ENCODE results near the gene DOK6. TPM values are rescaled to one million over a fixed set of nuclear protein-coding genes. Genes with fewer than 3 reads are reported as not detected.

DOK6 gene
- total RNA-seq, 4 donors from 2014 or later: 0.13 to 0.17 TPM; not detected in 2

DNA sequence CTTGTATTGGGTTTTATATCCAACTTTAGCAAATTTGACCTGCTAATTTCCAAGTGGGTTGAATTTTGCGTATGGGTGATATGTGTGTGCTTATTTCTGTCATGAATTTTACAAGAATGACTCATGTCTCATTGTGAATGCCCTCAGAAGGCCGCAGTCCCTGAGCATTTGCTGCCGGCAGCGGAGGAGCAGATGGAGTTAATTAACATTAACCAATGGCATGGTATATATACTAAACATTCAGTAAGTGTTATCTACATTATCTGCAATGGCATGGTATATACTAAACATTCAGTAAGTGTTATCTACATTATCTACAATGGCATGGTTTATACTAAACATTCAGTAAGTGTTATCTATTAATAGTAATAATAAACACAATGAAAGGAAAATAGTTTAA, 90.1 kb downstream of the DOK6 start:
- Histone ChIP-seq H3K9me3 (no peaks in the 10 kb centered on the region), H3K4me3 (no peak overlapping the region), H3K27ac (no peak overlapping the region), H3K27me3 (no peaks in the 10 kb centered on the region), H3K4me1 (no peaks in the 10 kb centered on the region), H3K36me3 (no peaks in the 10 kb centered on the region)
- intact Hi-C loops (cut with DNase I; ENCODE audit: low total_unique reads) (no loop called here), in situ Hi-C loops (cut with MboI; ENCODE audit: low sequenced_read_pairs in 4 of 4) (no loop called here)
- no peak for TF ChIP-seq POLR2A (IDR thresholded peaks at IDR 0.05)
- TF ChIP-seq, protein P1, sequence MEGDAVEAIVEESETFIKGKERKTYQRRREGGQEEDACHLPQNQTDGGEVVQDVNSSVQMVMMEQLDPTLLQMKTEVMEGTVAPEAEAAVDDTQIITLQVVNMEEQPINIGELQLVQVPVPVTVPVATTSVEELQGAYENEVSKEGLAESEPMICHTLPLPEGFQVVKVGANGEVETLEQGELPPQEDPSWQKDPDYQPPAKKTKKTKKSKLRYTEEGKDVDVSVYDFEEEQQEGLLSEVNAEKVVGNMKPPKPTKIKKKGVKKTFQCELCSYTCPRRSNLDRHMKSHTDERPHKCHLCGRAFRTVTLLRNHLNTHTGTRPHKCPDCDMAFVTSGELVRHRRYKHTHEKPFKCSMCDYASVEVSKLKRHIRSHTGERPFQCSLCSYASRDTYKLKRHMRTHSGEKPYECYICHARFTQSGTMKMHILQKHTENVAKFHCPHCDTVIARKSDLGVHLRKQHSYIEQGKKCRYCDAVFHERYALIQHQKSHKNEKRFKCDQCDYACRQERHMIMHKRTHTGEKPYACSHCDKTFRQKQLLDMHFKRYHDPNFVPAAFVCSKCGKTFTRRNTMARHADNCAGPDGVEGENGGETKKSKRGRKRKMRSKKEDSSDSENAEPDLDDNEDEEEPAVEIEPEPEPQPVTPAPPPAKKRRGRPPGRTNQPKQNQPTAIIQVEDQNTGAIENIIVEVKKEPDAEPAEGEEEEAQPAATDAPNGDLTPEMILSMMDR (IDR thresholded peaks at IDR 0.05 in 4 of 5, conservative IDR thresholded peaks at IDR 0.05 in 1 of 5): no peak
- DNase-seq (no peak), ATAC-seq (no peak)

DNA sequence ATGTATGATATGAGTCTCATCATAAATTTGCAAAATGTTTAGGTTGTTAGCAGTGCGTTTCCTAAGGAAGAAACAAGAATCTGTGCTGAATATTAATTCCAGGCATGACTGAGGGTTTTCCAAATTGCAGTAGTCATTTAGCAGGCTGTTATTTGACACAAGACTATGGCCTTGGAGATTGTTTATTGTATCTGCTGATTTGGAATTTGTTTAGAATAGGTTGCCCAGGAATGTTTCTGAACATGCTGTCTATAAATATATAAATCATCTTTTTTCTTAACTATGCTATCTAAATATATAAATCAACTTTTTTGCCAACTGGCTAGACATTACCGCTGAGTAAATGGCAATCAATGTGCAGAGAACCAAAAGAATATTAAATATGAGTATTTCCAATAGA, 90.9 kb downstream of the DOK6 start:
- ATAC-seq: no peak
- no peak for TF ChIP-seq POLR2A (IDR thresholded peaks at IDR 0.05)
- TF ChIP-seq, protein P1 (IDR thresholded peaks at IDR 0.05 in 4 of 5, conservative IDR thresholded peaks at IDR 0.05 in 1 of 5): no peak
- no peaks in the 10 kb centered on the region for H3K27me3 ChIP-seq
- in situ Hi-C loops (cut with MboI; ENCODE audit: low sequenced_read_pairs in 4 of 4): no loop called here
- H3K4me1 ChIP-seq: no peaks in the 10 kb centered on the region
- intact Hi-C loops (cut with DNase I; ENCODE audit: low total_unique reads): no loop called here
- H3K36me3 ChIP-seq: no peaks in the 10 kb centered on the region
- H3K27ac ChIP-seq: no peak overlapping the region
- DNase-seq: no peak
- H3K4me3 ChIP-seq: no peak overlapping the region
- no peaks in the 10 kb centered on the region for H3K9me3 ChIP-seq

DNA sequence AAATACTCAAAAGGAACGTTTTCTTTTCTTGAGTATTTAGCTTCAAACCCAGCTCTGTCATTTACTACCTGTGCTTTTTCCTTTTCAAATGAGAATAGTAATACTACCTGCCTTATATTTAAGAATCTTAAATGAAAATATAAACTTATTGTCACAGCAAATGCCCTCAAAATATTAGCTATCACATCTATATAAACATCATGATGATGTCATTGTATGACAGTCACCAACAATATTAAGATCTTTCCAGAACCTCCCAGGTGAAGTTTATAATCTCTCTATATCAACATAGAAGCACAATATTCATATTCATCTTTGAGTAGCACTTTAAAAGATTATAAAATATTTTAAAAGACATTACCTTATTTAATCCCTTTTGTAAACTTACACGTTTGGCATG, 92.2 kb downstream of the DOK6 start:
- no peaks in the 10 kb centered on the region for H3K9me3 ChIP-seq
- H3K36me3 ChIP-seq: no peaks in the 10 kb centered on the region
- intact Hi-C loops (cut with DNase I; ENCODE audit: low total_unique reads): no loop called here
- ATAC-seq: no peak
- in situ Hi-C loops (cut with MboI; ENCODE audit: low sequenced_read_pairs in 4 of 4): no loop called here
- no peaks in the 10 kb centered on the region for H3K4me1 ChIP-seq
- DNase-seq: no peak
- H3K27ac ChIP-seq: no peak overlapping the region
- no peak overlapping the region for H3K4me3 ChIP-seq
- TF ChIP-seq, protein P1 (IDR thresholded peaks at IDR 0.05 in 4 of 5, conservative IDR thresholded peaks at IDR 0.05 in 1 of 5): no peak
- TF ChIP-seq POLR2A (IDR thresholded peaks at IDR 0.05): no peak
- H3K27me3 ChIP-seq: no peaks in the 10 kb centered on the region

DNA sequence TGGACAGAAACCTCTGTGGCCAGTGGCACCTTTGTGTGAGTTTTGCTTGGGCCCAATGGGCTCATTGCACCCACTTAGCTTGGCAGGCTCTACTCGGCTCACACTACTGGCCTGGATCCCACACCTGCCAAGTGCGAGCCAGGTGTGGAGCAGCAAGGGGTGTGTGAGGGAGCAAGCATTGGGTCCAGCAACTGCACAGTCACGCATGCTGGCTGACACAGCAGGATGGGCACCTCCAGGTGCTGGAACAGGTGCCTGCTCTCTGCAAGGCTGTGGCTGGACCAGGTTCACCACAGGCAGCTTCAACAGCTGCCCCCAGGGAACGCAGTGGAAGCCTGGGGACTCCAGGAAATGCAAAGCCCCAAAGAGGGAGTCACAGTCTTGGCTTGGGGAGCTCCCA, 94.2 kb downstream of the DOK6 start:
- in situ Hi-C loops (cut with MboI; ENCODE audit: low sequenced_read_pairs in 4 of 4): no loop called here

DNA sequence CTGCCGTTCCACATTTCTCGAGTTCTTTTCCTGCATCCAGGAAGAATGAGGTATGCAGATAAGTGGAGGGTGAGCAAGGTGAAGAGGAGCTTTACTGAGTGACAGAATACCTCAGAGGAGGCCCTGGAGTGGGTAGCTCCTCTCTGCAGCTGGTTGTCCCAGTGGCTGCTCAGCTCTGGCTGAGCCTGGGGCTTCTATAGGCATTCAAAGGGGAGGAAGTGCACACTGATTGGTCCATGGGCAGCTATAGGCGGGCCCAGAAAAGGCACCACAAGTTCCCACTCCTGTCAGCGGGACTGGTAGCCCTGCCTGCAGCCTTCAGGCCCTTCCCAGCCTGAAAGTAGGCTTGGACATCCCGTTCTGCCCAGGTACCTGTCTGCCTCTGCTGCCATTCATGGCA, 94.7 kb downstream of the DOK6 start:
- intact Hi-C loops (cut with DNase I; ENCODE audit: low total_unique reads): no loop called here
- in situ Hi-C loops (cut with MboI; ENCODE audit: low sequenced_read_pairs in 4 of 4): no loop called here
- ATAC-seq: no peak
- DNase-seq: no peak
- no peak overlapping the region for H3K27ac ChIP-seq
- no peaks in the 10 kb centered on the region for H3K36me3 ChIP-seq
- no peak for TF ChIP-seq POLR2A (IDR thresholded peaks at IDR 0.05)
- TF ChIP-seq, protein P1 (IDR thresholded peaks at IDR 0.05 in 4 of 5, conservative IDR thresholded peaks at IDR 0.05 in 1 of 5): no peak
- H3K27me3 ChIP-seq: no peaks in the 10 kb centered on the region
- no peaks in the 10 kb centered on the region for H3K4me1 ChIP-seq
- no peak overlapping the region for H3K4me3 ChIP-seq
- H3K9me3 ChIP-seq: no peaks in the 10 kb centered on the region

More for the DNA sequence above, 94.2 kb downstream of the DOK6 start:
- DNase-seq (no peak), ATAC-seq (no peak)
- no peaks in the 10 kb centered on the region for H3K27me3 ChIP-seq
- H3K36me3 ChIP-seq: no peaks in the 10 kb centered on the region
- H3K9me3 ChIP-seq: no peaks in the 10 kb centered on the region
- intact Hi-C loops (cut with DNase I; ENCODE audit: low total_unique reads): no loop called here
- TF ChIP-seq, protein P1 (IDR thresholded peaks at IDR 0.05 in 4 of 5, conservative IDR thresholded peaks at IDR 0.05 in 1 of 5): no peak
- no peak for TF ChIP-seq POLR2A (IDR thresholded peaks at IDR 0.05)
- no peak overlapping the region for H3K4me3 ChIP-seq
- H3K27ac ChIP-seq: no peak overlapping the region
- H3K4me1 ChIP-seq: no peaks in the 10 kb centered on the region
